Neural cell (in vitro differentiated cells): ENCODE results near the gene H1-8.

Experiments
- CTCF ChIP-seq: fragments of 450-650 bp; IDR thresholded peaks from 2 replicates; pipeline ENCODE4 v1.5.1; 2014; ENCODE audit warnings: antibody characterized with exemption, mild to moderate bottlenecking, moderate library complexity; ENCODE audit not compliant: poor library complexity, severe bottlenecking
- EP300 ChIP-seq: fragments of 450-650 bp; conservative IDR thresholded peaks from 2 replicates; pipeline ENCODE4 v1.6.1; 2014; ENCODE audit warnings: antibody characterized with exemption, mild to moderate bottlenecking, moderate library complexity; ENCODE audit not compliant: poor library complexity, severe bottlenecking
- POLR2AphosphoS5 ChIP-seq: IDR thresholded peaks from 2 replicates; pipeline ENCODE4 v1.6.1; 2012
- RAD21 ChIP-seq: fragments of 450-650 bp; conservative IDR thresholded peaks from 2 replicates; pipeline ENCODE4 v1.6.1; 2014; ENCODE audit warnings: antibody characterized with exemption, mild to moderate bottlenecking, moderate library complexity

- TF ChIP-seq CTCF (no peak), EP300 (no peak), POLR2AphosphoS5 (no peak), RAD21 (no peak)
Observed at GRCh38 chr3:129536804-129537203, 6.2 kb upstream of the H1-8 start.
